Neutrophil (primary cell): ENCODE results near the gene DRAP1.

Experiments used
- H3K27ac ChIP-seq: fragments of 200-600 bp; sonication (generic); 2 replicates; pipeline ENCODE4 v1.5.1; 2016; ENCODE audit warnings: mild to moderate bottlenecking, moderate library complexity
- H3K27me3 ChIP-seq: fragments of 200-600 bp; sonication (generic); 2 replicates; pipeline ENCODE4 v1.6.0; 2016; ENCODE audit warnings: mild to moderate bottlenecking
- H3K36me3 ChIP-seq: fragments of 200-600 bp; sonication (generic); 2 replicates; pipeline ENCODE4 v1.5.1; 2017
- H3K4me1 ChIP-seq, 2 experiments: fragments of 200-600 bp in 1 of 2; sonication (generic) in 1 of 2; 1 replicate in 1 of 2; 2 replicates in 1 of 2; pipeline versions ENCODE4 v1.5.1 to v1.6.1; 2013 to 2016; ENCODE audit warnings: low read depth in 1 of 2, low read length in 1 of 2, mild to moderate bottlenecking in 1 of 2, moderate library complexity in 1 of 2; ENCODE audit not compliant: control insufficient read depth in 1 of 2, insufficient read depth in 1 of 2
- H3K4me3 ChIP-seq, 2 experiments: fragments of 200-600 bp in 1 of 2; sonication (generic) in 1 of 2; 1 replicate in 1 of 2; 2 replicates in 1 of 2; pipeline ENCODE4 v1.5.1; 2013 to 2016; ENCODE audit warnings: low read depth in 1 of 2, low read length in 1 of 2, mild to moderate bottlenecking in 1 of 2, moderate library complexity in 1 of 2
- H3K9me3 ChIP-seq: fragments of 200-600 bp; sonication (generic); 2 replicates; pipeline ENCODE4 v1.5.1; 2016
- CTCF ChIP-seq: fragments of 200-600 bp; sonication (generic); IDR thresholded peaks from 2 replicates; pipeline ENCODE4 v1.5.1; 2016; ENCODE audit warnings: antibody characterized with exemption

DRAP1 gene

GRCh38 chr11:65900125-65900898 is 18.9 kb upstream of the DRAP1 start, which contains the start of gene FOSL1:
Gene FOSL1 (minus strand): TSS chr11:65900388. CDS start chr11:65900339, 49 bp downstream.
- TF ChIP-seq CTCF: peak; percentile 35
- peak within 1 kb of the TSS; percentile 65 to 75 for H3K4me3 ChIP-seq
- H3K27ac ChIP-seq: peak within 1 kb of the TSS; percentile 72
- H3K36me3 ChIP-seq: no peaks in the 10 kb centered on the region
- H3K9me3 ChIP-seq: no peaks in the 10 kb centered on the region
- H3K27me3 ChIP-seq: peaks cover 21% of the 10 kb centered on the region
- peaks cover 21 to 25% of the 10 kb centered on the region in 2 experiments for H3K4me1 ChIP-seq

GRCh38 chr11:65900899-65901180 is 18.4 kb upstream of the DRAP1 start:
- peaks cover 21 to 25% of the 10 kb centered on the region in 2 experiments for H3K4me1 ChIP-seq
- H3K4me3 ChIP-seq: peak overlapping the region; percentile 65 to 75
- peaks cover 21% of the 10 kb centered on the region for H3K27me3 ChIP-seq
- H3K27ac ChIP-seq: peak overlapping the region; percentile 72
- H3K36me3 ChIP-seq: no peaks in the 10 kb centered on the region
- no peak for TF ChIP-seq CTCF
- no peaks in the 10 kb centered on the region for H3K9me3 ChIP-seq

GRCh38 chr11:65903068-65903481 is 16.2 kb upstream of the DRAP1 start:
- peaks cover 20% of the 10 kb centered on the region for H3K27me3 ChIP-seq

GRCh38 chr11:65903715-65904114 is 15.5 kb upstream of the DRAP1 start:
- Histone ChIP-seq H3K4me1 (peaks cover 19 to 23% of the 10 kb centered on the region in 2 experiments), H3K9me3 (no peaks in the 10 kb centered on the region), H3K27ac (no peak overlapping the region), H3K4me3 (no peak overlapping the region), H3K27me3 (peaks cover 14% of the 10 kb centered on the region), H3K36me3 (no peaks in the 10 kb centered on the region)
- no peak for TF ChIP-seq CTCF

More at GRCh38 chr11:65903068-65903481, 16.2 kb upstream of the DRAP1 start:
- H3K27ac ChIP-seq: no peak overlapping the region
- H3K4me1 ChIP-seq: peaks cover 21 to 25% of the 10 kb centered on the region in 2 experiments
- H3K4me3 ChIP-seq: no peak overlapping the region
- TF ChIP-seq CTCF: no peak
- no peaks in the 10 kb centered on the region for H3K9me3 ChIP-seq
- H3K36me3 ChIP-seq: no peaks in the 10 kb centered on the region

- no peak for TF ChIP-seq CTCF
- H3K4me1 ChIP-seq: no peaks in the 10 kb centered on the region
Measured at GRCh38 chr11:65906602-65907001, 12.6 kb upstream of the DRAP1 start.

More at GRCh38 chr11:65906602-65907001, 12.6 kb upstream of the DRAP1 start:
- Histone ChIP-seq H3K36me3 (no peaks in the 10 kb centered on the region), H3K9me3 (no peaks in the 10 kb centered on the region), H3K27ac (no peak overlapping the region), H3K27me3 (no peaks in the 10 kb centered on the region), H3K4me3 (no peak overlapping the region)
